SU-DHL-6 (cell line): ENCODE data around the gene IL13.

Experiments used
- H2AFZ ChIP-seq: fragments of 200-600 bp; sonication (generic); 2 replicates; pipeline ENCODE4 v1.6.1; 2014; ENCODE audit warnings: low read depth, mild to moderate bottlenecking, moderate library complexity, mixed read lengths, antibody characterized with exemption, low read length; ENCODE audit not compliant: severe bottlenecking
- H3F3A ChIP-seq: fragments of 200-600 bp; shearing (Covaris generic); 2 replicates; pipeline ENCODE4 v1.6.0; 2016; ENCODE audit warnings: antibody characterized with exemption, mild to moderate bottlenecking; ENCODE audit not compliant: insufficient read depth
- H3K27ac ChIP-seq: fragments of 200-600 bp; sonication (generic); 2 replicates; pipeline ENCODE4 v1.5.1; 2016; ENCODE audit warnings: low read depth, mild to moderate bottlenecking, low read length, moderate library complexity, mixed read lengths
- H3K27me3 ChIP-seq: fragments of 200-600 bp; sonication (generic), shearing (Covaris generic); 2 replicates; pipeline ENCODE4 v1.6.0; 2014; ENCODE audit warnings: mild to moderate bottlenecking, low read length
- H3K36me3 ChIP-seq: fragments of 200-600 bp; sonication (generic); 2 replicates; pipeline ENCODE4 v1.6.1; 2014; ENCODE audit warnings: mild to moderate bottlenecking, low read length, mixed read lengths
- H3K4me2 ChIP-seq: fragments of 300-600, 200-600 bp; shearing (Covaris generic), sonication (generic); 2 replicates; pipeline ENCODE4 v1.6.0; 2014; ENCODE audit warnings: low read length, low read depth, mild to moderate bottlenecking; ENCODE audit not compliant: poor library complexity, severe bottlenecking
- H3K4me3 ChIP-seq: fragments of 200-600 bp; sonication (generic); 2 replicates; pipeline ENCODE4 v1.5.1; 2014; ENCODE audit warnings: antibody characterized with exemption, low read length, mild to moderate bottlenecking, mixed read lengths; ENCODE audit not compliant: insufficient read depth, poor library complexity, severe bottlenecking
- H3K79me2 ChIP-seq: fragments of 200-600 bp; sonication (generic); 2 replicates; pipeline ENCODE4 v1.6.1; 2014; ENCODE audit warnings: mild to moderate bottlenecking, low read length, moderate library complexity; ENCODE audit not compliant: insufficient read depth
- H3K9ac ChIP-seq: fragments of 200-600 bp; sonication (generic); 2 replicates; pipeline ENCODE4 v1.7.0; 2014; ENCODE audit warnings: mild to moderate bottlenecking, low read length
- H3K9me2 ChIP-seq: fragments of 200-600 bp; sonication (generic); replicated peaks from 2 replicates; pipeline ENCODE4 v1.6.1; 2014; ENCODE audit warnings: low read length; ENCODE audit not compliant: insufficient read depth
- H3K9me3 ChIP-seq: fragments of 200-600 bp; sonication (generic); 2 replicates; pipeline ENCODE4 v1.6.1; 2014; ENCODE audit warnings: low read length, mixed read lengths; ENCODE audit not compliant: insufficient read depth
- H4K20me1 ChIP-seq: fragments of 200-600 bp; sonication (generic); 2 replicates; pipeline ENCODE4 v1.6.1; 2014; ENCODE audit warnings: low read depth, mild to moderate bottlenecking, antibody characterized with exemption, low read length, moderate library complexity, mixed read lengths
- CTCF ChIP-seq: fragments of 200-600 bp; sonication (generic); IDR thresholded peaks from one replicate; pipeline ENCODE4 v1.5.1; 2017; ENCODE audit warnings: antibody characterized with exemption, mild to moderate bottlenecking, low read length, moderate library complexity; ENCODE audit not compliant: insufficient read depth, poor library complexity, severe bottlenecking
- EZH2phosphoT487 ChIP-seq: fragments of 200-600 bp; sonication (generic), shearing (Covaris generic); conservative IDR thresholded peaks from 2 replicates; pipeline ENCODE4 v1.6.1; 2018; ENCODE audit warnings: mild to moderate bottlenecking, antibody characterized with exemption, low read length, moderate library complexity, mixed read lengths

Gene IL13

GRCh38 chr5:132647473-132647872 lies 10.5 kb upstream of the IL13 start:
- Histone ChIP-seq H3K9me3 (no peaks in the 10 kb centered on the region), H2AFZ (no peak overlapping the region), H3F3A (no peaks in the 10 kb centered on the region; the same call in 1 of the 2 replicates), H3K9ac (no peak overlapping the region), H3K4me2 (no peak overlapping the region), H4K20me1 (no peaks in the 10 kb centered on the region), H3K79me2 (no peaks in the 10 kb centered on the region), H3K4me3 (no peak overlapping the region), H3K9me2 (no peaks in the 10 kb centered on the region), H3K27ac (no peak overlapping the region), H3K27me3 (no peaks in the 10 kb centered on the region), H3K36me3 (0 out of 2 replicates have a peak, but pooled peaks cover 2% of the 10 kb centered on the region)
- TF ChIP-seq EZH2phosphoT487 (no peak), CTCF (no peak)

- no peak overlapping the region for H3K9ac ChIP-seq
- H3K27ac ChIP-seq: no peak overlapping the region
- no peak for TF ChIP-seq EZH2phosphoT487
- no peak for TF ChIP-seq CTCF
- no peak overlapping the region for H2AFZ ChIP-seq
- H3K27me3 ChIP-seq: no peaks in the 10 kb centered on the region
- no peak overlapping the region for H3K4me2 ChIP-seq
- H3K36me3 ChIP-seq: no peaks in the 10 kb centered on the region
- H3F3A ChIP-seq: no peaks in the 10 kb centered on the region; the same call in 1 of the 2 replicates
- H3K79me2 ChIP-seq: no peaks in the 10 kb centered on the region
- H4K20me1 ChIP-seq: no peaks in the 10 kb centered on the region
- H3K9me3 ChIP-seq: no peaks in the 10 kb centered on the region
- H3K4me3 ChIP-seq: no peak overlapping the region
- no peaks in the 10 kb centered on the region for H3K9me2 ChIP-seq
Measured at GRCh38 chr5:132648355-132648754, 9.6 kb upstream of the IL13 start.

GRCh38 chr5:132651838-132652469 lies 6.0 kb upstream of the IL13 start:
- TF ChIP-seq CTCF: no peak
- no peak for TF ChIP-seq EZH2phosphoT487
- Histone ChIP-seq H3F3A (no peaks in the 10 kb centered on the region), H4K20me1 (no peaks in the 10 kb centered on the region), H3K9ac (no peak overlapping the region), H3K9me2 (no peaks in the 10 kb centered on the region), H3K27me3 (no peaks in the 10 kb centered on the region), H3K36me3 (no peaks in the 10 kb centered on the region), H3K79me2 (no peaks in the 10 kb centered on the region), H3K4me3 (no peak overlapping the region), H3K4me2 (no peak overlapping the region), H3K27ac (no peak overlapping the region), H2AFZ (no peak overlapping the region), H3K9me3 (no peaks in the 10 kb centered on the region)
